GM21423 (cell line): ENCODE results near the gene EHD1.
"Not testable (repeated sequence)": the region's sequence is repeated elsewhere in the genome, so short reads cannot be mapped to it uniquely, and the experiment has no call there.

Source experiments
- ATAC-seq: cut with Tn5 transposase; IDR thresholded peaks from one replicate; pipeline ENCODE4 v1.9.1; 2021; ENCODE audit warnings: mild to moderate bottlenecking, moderate library complexity; ENCODE audit not compliant: unreplicated experiment

EHD1 gene

DNA sequence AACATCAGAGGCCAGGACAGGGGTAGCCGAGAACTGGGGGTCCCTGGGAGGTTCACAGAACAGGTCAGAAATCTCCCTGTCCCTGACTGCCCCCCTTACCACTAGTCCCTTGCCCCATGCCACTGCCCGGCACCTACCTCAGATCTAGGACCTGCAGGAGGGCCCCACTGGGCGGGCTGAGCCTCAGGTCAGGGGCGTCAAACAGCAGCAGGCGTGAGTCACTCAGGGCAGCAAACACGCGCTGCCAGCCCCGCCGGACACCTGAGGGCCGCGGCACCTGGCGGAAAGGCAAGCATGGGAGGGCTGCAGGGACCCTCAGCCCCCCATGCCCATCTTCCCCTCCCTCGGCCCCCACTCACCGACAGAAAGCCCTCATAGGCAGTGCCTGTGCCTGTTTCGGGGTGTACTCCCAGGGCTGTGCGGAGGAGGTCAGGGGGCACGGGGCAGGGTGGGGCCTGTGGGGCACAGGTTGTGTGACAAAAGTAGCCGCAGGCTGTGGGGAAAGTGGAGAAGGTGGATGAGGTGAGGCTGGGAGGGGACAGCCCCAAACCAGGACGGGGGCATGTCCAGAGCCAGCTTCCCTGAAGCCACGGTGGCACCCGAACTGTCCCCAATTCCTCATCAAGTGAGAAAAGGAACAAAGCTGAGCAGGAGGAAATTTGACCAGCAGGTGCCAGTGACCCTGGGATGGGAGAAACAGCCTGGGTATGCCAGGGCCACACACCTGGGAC lies 45.8 kb downstream of the EHD1 start:
- no peak for ATAC-seq

DNA sequence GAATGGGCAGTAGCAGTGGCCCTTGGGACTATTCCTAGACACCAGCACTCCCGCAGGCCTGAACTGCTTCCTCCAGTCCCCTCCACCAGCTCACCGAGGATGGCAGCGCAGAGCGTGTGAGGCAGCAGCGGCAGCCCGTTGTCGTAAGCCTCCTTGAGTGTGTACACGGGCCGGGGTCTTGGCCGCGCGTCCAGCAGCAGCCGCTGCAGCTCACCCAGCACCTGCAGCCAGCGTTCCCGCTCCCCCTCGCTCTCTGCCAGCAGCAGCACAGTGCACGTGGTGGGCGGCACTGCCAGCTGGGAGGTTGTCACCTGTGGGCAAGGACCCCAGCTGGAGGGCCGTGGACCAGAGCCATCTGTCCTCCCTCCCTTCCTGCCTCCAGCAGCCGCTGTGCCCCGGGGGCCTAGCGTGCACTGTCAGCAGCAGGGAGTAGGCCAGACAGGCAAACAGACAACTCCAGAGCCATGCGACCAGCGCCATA lies 47.0 kb downstream of the EHD1 start:
- no peak for ATAC-seq

- ATAC-seq = no peak
Observed at GRCh38 chr11:64829536-64830251, 48.7 kb downstream of the EHD1 start.

- ATAC-seq = no peak
Observed at GRCh38 chr11:64827451-64827839, 51.0 kb downstream of the EHD1 start.

DNA sequence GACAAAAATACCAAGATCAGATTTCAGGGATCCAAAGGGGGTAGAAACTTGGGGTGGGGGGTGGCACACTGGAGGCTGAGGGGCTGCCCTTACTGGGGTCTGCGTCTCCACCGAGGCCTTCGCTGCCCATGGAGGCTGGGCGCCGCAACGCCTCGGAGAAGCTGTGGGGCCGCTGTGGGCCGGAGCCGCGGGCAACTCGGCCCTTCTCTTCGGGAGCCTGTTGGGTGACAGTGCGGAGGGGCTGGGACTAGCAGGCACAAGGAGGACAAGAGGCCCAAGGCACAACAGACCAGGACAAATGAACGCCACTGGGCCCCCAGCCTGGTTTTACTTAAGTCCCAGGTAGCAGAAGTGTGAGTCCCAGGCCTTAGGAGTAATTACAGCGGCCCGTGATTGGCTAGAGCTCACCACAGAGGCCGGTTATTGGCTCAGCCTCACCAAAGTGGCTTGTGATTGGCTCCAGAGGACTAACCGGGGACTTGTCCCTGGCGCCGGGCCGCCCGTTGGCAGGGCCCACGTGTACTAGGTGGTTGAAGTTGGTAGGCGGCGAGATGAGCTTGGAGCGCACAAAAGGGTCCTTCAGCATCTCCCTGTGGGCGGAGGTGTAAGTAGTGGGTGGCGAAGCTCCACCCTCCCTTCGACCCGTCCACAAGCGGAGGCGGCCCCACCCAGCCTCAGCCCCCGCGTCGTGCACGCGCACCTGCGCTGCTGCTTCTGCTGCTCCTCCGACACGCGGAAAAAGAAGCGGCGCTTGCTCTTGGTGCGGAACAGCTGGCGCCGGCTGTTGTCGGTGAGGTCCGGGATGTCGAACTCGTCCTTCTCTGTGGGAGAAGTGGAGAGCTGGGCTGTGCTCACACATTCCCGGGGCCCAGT lies 51.6 kb downstream of the EHD1 start:
- ATAC-seq = no peak

GRCh38 chr11:64826062-64826461 lies 52.4 kb downstream of the EHD1 start:
- ATAC-seq = no peak

DNA sequence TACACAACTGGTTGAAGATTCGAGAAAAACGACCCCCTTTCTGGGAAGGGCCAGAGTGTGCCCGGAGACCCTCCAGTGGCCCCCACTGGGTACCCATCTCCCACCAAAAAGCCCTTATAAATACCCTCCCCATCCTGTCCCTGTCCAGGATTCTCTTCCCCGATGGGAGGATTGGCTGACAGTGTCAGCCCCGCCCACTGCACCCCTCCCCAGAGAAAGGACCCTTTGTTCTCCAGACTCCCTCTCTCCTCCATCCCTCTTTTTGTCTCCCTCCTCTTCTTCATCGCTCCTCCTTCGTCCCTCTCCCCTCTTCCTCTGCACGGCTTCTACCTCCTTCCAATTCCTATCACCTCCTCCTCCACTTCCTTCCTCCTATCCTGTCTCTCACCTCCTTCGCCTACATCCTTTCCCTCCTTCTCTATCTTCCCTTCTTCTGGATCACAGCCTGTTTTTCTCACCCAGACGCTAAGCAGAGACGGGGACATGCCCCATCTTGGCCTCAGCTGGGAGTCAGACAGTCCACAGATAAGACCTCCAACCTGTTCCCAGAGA lies 54.8 kb downstream of the EHD1 start:
- ATAC-seq = no peak

DNA sequence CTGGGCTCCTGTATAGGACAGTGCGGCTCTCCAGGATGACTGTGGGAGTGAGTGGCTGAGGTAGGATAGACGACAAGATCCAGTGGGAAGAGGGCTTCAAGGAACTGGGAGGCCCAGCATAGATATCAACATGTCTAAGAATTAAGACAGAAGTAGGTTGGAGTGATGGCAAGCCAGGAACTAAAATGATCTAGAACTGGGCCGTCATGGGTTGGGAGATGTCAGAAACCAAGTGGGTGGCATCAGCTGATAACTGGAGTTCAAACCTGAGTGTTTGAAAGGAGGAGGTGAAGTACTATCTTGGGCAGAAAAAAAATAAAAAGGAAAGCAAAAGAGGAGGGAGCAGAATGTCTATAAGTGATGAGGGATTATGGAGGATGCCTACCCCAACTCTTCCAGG lies 60.9 kb downstream of the EHD1 start:
- ATAC-seq = no peak

- ATAC-seq = not testable (repeated sequence)
Observed at GRCh38 chr11:64815433-64815832, 63.0 kb downstream of the EHD1 start.

DNA sequence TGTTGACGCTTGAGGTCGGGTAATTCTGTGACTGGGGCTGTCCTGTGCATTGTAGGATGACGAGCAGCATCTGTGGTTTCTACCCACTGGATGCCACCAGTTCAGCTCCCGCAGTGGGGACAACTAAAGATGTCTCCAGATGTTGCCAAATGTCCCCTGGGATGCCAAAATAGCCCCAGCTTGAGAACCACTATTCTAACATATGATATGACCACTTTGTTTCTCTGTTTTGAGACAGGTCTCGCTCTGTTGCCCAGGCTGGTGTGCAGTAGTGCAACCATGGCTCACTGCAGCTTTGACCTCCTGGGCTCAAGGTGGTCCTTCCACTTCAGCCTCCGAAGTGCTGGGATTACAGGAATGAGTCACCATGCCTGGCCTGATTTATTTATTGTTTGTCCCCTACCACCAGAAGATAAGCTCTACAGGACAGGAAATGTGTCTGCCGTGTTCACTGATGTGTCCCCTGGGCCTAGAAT lies 63.7 kb downstream of the EHD1 start:
- peak; percentile 49 for ATAC-seq

- ATAC-seq = no peak
Observed at GRCh38 chr11:64813826-64814225, 64.6 kb downstream of the EHD1 start.

DNA sequence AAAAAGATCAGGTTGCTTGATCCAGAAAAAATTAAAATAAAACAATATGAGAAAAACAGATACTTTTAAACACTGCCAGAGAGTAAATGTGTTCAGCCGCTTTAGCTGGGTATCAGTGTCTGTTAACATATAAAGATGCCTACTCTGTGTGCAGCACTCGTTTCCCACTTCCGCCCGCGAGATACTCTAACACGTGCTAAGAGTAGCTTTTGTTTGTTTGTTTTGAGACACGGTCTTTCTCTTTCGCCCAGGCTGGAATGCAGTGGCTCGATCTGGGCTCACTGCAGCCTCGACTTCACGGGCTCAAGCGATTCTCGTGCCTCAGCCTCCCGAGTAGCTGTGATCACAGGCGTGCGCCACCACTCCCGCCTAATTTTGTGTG lies 67.5 kb downstream of the EHD1 start:
- ATAC-seq = no peak

DNA sequence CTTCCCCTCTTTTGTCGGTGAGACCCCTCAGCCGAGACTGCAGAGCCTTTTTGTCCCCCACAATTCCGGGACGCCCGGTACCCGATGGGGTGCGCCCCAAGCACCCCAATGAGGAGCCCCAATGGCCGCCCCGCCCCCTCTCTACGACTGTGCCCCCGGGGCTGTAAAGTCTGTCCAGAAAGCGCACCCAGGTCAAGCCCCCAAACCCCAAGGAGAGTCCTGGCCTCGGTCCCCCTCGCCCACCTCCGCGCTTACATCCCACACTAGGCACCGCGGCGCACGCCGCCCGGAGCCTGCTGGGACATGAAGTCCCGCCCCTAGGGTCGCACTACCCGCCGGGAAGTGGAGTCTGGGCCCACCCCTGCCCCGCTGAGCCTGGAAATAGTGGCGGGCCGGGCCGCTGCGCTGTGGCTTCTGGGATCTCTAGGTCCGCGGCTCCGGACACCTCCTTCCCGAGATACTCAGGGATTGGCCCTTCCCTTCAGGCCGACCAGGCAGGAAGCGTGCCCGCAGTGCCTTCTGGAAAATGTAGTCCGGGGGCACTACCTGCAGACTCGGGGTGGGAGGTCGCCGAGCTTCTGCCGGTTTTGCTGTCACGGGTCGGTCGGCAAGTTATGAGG lies 68.0 kb downstream of the EHD1 start, which contains the start of gene MEN1:
Gene MEN1 (minus strand): TSS at position 281 of the 620 bp plus-strand sequence. CDS start 442 bp downstream, outside the sequence.
- peak; percentile 44 for ATAC-seq

DNA sequence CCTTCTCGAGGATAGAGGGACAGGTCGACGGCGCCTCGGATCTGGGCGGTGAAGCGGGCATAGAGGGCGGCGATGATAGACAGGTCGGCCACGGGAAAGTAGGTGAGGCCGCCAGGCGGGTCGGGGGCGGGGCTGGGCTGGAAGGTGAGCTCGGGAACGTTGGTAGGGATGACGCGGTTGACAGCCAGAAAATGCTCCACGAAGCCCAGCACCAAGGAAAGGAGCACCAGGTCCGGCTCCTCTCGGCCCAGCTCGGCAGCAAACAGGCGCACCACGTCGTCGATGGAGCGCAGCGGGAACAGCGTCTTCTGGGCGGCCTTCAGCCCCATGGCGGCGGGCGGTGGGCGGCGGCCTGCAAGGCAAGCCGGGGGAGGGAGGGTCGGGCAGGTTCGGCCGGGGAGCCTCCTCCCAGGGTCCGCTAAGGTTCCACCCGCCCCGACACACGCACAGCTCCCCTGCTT lies 68.6 kb downstream of the EHD1 start:
- no peak for ATAC-seq

DNA sequence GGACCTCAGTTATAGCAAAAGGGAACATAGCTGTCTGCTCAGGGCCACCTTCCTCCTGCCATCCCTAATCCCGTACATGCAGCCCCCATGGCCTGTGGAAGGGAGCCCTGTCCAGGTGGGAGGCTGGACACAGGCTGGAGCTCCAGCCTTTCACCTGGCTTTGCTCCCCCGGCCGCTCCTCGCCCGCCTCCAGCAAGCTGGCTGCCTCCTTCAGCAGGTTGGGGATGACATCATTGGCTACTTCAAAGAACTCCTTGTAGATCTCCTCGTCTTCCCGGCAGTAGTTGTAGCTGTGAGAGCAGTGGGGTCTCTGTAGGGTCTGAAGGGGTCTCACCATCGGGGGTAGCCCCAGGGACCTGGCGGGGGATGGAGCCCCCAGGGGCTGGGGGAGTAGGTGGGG lies 72.9 kb downstream of the EHD1 start:
- no peak for ATAC-seq

- ATAC-seq = no peak
Observed at GRCh38 chr11:64804346-64805210, 73.8 kb downstream of the EHD1 start.

DNA sequence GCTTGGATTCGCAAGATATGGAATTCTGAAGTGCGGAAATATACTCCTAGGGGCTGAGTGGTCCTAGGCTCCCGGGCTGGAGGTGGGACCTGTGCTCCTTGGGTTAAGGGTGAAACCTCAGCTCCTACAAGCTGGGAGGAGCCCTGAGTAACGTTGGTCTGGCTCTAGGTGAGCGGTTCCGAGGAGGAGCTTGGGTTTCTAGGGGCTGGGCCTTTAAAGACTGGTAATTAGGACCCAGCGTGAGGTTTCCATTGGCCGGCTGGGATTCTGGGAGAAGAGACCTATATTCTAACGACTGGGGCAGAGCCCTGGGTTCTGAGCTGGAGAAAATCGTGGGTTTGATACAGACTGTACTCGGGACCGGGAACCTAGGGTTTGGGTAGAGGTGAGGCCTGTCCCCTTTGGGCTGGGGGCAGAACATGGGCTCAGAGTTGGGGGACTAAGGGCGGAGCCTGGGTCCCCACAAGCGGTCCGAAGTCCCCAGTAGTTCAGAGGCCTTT lies 74.5 kb downstream of the EHD1 start:
- no peak for ATAC-seq

DNA sequence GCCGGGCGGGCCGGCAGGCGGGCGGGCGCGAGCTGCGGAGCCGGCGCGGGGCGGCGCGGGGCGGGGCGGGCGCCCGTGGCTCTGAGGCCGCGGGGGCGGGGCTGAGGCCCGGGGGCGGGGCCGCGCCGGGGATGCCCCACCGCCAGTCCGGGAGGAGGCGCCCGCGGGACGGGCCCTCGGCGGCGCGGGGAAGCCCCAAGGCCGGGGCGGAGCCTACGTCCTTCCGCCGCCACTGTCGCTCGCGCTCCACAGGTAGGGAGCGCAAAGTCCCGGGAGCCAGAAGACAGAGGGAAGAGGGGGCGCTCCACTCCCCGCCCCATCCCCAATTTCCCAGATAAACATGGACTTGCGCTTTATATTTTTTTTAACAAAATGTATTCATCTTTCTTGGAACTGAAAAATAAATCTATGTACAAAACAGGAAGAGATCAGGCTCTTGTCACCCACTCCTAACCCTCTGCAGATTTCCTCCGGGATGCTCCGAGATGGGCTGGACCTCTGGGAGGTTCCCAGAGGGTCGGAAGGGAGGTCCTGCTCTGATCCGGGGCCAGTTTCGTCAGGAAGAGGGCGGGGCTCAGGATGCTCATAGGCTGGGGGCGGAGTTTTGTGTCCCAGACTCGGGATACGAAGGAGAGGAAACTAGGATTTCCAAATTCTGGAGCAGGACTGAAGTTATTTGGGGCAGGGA lies 75.1 kb downstream of the EHD1 start, which contains the start of gene MAP4K2:
Gene MAP4K2 (minus strand): TSS at position 57 of the 688 bp plus-strand sequence. CDS start 65 bp downstream, outside the sequence.
- ATAC-seq = peak; percentile 62
